HL-60/S4 treated with retinoic acid at 250 ng/mL for 4 days and 3 days (cell line): ENCODE measurements around the gene ZNF737.
"Not testable (repeated sequence)": the region's sequence is repeated elsewhere in the genome, so short reads cannot be mapped to it uniquely, and the experiment has no call there.

Experiments
- in situ Hi-C: fragments of 300-500 bp; cut with MboI; formaldehyde crosslinking; loops from 2 replicates; pipeline ENCODE4 v1.7.0; 2022; ENCODE audit warnings: low sequenced_read_pairs

Gene ZNF737

DNA sequence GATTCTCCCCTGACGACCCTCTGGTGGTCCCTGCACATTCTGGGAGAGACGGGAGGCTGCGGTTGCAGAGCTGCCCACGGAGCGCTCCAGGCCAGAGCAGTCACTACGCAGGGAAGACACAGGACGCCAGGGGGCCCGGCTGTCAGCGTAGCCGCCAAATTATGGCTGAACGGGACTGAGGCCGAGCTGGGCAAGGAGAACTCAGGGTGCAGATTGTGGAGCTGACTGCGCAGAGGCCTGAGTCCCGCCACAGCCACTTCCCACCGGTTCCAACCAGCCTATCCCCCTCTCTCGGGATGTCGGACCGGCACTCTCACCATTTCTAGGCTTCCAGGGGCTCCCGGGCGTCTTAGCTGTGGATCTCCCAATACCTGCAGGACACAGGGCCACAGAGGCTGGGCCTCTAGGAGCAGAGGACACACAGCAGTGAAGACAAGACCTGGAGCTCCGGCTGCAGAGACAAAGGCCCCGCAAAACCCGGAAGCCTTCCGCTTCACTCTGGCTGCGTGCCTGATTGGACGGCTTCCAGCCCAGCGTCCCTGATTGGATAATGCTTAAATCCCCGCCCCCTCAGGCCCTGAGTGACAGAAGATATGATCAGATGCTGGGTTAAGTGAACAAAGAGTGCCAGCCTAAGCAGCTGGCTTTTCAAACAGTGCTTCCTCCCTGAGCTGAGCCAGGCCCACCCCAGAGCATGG is at the start of gene ZNF737:
Gene ZNF737, minus strand, starts transcription at position 461 of the 698 bp plus-strand sequence. Its CDS starts 141 bp downstream, at position 320.
- in situ Hi-C loops, result no loop called here

- in situ Hi-C loops, result not testable (repeated sequence)
Measured at GRCh38 chr19:20614971-20615370, 49.4 kb upstream of the ZNF737 start.

DNA sequence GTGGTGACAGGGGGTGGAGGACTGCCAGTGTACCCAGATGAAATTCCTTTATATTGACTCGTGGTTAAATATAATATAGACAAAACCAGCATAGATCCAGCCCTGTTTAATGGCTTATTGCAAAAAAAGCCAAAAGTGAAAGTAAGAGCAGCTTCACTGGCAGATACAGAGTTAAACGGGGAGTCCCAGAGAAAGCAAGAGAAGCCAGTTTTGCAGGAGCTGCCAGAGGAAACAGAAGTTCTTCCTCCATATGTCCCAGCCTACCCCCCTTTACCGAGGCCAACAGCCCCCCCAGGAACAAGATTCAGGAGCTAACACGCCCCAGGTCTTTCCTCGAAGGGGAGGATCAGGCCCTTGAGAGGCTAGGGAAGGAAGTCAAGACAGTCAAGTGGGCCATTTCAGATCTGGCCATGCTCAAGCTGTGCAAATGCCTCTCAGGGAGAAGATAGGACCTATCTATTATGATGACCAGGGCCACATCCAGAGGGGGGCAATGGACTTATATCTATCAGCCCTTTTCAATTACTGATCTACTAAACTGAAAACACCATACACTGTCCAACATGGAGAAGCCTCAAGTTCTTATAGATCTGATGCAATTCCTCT is 47.2 kb upstream of the ZNF737 start:
- in situ Hi-C loops, result no loop called here

DNA sequence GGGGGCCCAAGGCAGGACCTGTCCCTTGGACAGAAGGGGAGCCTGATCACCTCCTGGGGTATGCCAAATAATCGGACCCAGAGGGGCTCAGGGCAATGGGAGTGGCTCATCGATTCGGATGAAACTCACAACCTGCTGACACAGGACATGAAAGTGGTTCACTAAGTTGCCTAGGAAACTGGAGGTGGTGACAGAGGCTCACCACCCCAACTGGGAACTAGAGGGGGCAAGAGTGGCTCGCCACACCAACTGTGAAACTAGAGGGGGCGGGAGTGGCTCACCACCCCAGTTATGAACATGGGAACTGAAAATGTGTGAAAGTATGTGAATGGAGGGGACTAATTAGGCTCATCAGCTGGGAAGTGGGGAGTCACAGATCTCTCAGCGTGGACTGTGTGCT is 46.3 kb upstream of the ZNF737 start:
- in situ Hi-C loops, result no loop called here

DNA sequence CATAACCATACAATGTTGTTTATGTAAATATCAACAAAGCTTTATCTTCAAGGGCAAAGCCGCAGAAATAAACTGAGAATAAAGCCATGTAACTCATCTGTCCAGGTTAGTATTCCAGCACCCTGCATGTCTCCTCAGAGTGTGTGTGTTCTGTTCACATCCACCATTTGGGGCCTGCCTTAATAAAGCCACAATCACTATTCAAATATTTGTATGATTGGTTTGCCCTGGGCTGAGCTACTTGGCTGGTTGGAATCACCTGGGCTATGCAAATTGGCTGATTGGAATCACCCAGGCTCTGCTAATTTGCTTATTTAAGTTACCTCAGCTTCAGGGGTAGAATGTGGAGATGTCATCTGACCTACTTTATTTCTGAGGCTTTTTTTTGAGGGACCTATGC is 42.4 kb upstream of the ZNF737 start:
- in situ Hi-C loops, result no loop called here

DNA sequence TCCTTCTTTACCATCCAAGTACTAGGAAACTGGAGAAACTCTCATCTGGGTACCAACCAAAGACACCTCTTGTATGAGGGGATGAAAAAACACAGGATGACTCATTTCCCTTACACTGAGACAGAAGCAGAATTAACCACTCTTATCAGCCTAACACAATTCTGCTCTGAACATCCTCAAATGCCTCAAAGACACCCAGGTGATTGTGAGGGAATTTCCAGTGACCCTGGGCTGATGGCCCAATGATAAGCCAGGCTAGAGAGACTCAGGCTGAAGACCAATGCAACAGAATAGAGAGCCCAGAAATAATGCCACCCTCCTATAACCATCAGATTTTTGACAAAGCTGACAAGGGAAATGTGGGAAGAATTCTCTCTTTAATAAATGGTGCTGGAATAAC is 7.0 kb downstream of the ZNF737 start:
- in situ Hi-C loops, result no loop called here

DNA sequence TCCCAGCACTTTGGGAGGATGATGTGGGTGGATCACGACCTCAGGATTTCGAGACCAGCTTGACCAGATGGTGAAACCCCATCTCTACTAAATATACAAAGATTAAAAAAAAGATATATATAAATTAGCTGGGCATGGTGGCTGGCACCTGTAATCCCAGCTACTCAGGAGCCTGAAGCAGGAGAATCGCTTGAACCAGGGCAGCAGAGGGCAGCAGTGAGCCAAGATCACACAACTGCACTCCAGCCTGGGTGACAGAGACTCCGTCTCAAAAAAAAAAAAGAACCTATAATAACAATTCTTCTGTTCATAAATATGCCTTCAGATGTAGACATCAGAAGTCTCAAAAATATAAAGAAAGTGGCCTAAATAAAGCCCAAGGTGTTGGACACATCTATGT is 7.6 kb downstream of the ZNF737 start:
- in situ Hi-C loops, result no loop called here

DNA sequence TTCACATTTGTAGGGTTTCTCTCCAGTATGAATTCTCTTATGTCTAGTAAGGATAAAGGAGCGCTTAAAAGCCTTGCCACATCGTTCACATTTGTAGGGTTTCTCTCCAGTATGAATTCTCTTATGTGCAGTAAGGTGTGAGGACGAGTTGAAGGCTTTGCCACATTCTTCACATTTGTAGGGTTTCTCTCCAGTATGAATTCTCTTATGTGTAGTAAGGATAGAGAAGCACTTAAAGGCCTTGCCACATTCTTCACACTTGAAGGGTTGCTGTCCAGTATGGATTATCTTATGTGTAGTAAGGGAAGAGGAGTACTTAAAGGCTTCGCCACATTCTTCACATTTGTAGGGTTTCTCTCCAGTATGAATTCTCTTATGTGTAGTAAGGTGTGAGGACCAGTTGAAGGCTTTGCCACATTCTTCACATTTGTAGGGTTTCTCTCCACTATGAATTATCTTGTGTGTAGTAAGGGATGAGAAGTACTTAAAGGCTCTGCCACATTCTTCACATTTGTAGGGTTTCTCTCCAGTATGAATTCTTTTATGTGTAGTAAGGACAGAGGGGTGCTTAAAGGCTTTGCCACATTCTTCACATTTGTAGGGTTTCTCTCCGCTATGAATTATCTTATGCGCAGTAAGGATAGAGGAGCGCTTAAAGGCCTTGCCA is 20.8 kb downstream of the ZNF737 start:
- in situ Hi-C loops, result not testable (repeated sequence)

DNA sequence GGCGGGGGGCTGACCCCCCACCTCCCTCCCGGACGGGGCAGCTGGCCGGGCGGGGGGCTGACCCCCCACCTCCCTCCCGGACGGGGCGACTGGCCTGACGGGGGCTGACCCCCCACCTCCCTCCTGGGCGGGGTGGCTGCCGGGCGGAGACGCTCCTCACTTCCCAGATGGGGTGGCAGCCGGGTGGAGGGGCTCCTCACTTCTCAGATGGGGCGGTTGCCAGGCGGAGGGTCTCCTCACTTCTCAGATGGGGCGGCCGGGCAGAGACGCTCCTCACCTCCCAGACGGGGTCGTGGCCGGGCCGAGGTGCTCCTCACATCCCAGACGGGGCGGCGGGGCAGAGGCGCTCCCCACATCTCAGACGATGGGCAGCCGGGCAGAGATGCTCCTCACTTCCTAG is 35.3 kb downstream of the ZNF737 start:
- in situ Hi-C loops, result not testable (repeated sequence)

DNA sequence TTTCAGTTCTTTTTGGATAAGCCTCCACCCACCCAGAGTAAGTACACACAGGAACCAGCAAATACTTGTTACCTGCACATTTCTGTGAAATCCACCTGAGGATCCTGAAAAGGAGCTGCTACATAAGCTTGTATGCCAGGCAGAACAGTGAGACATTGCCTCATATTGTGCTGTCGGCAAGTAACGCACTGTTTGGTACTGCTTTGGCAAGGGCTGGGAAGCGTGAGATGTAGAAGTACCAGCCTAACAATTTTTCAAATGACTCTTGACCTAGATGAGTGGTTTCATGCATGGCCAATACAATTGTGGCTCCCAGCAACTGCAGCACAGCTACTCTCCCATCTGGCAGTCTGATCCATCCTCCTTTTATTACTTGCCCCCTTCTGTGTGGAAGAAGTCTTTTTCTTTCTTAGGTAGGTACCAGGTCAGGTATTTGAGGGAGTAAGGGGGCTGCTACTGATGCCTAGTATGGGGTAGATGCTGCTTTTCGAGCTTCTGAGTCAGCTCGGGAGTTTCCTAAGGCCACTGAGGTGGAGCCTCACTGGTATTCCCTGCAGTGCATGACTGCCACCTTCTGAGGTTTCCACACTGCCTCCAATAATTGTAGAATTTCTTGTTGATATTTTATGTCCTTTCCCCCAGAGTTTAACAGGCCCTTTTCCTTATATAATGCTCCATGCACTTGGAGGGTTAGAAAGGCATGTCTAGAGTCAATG is 52.2 kb downstream of the ZNF737 start:
- in situ Hi-C loops, result no loop called here

DNA sequence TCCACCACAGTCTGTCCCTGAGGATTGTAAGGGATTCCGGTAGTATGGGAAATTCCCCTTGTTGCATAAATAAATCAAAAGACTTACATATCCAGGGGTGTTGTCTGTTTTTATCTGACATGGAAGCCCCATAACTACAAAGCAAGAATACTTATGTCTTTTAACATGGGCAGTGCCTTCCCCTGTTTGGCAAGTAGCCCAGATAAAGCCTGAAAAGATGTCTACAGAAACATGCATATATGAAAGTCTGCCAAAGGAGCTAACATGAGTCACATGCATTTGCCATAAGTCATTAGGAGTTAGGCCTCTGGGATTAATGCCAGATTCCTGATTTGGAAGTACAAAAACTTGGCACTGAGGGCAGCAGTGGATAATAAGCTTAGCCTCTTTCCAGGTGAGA is 62.1 kb downstream of the ZNF737 start:
- in situ Hi-C loops, result no loop called here
